Thoracic aorta (tissue), 2 donors: ENCODE data around the gene DAB2IP. TPM values are rescaled to one million over a fixed set of nuclear protein-coding genes. Genes with fewer than 3 reads are reported as not detected.
A peak's percentile ranks its signal among the peaks of the same experiment; 100 is the strongest.

ENCODE experiments used
- ATAC-seq: fragments of 150-250 bp; one replicate; pipeline ENCODE4 v1.8.0; 2017; ENCODE audit warnings: low read depth; ENCODE audit not compliant: insufficient number of reproducible peaks, low FRiP score
- DNase-seq: peaks from one replicate; pipeline ENCODE4 v3.0.0-alpha.2; 2020; ENCODE audit warnings: low spot score
- H3K27ac ChIP-seq, 2 donors: fragments of 200-600 bp; sonication (generic); 1 replicate in 1 of 2; 2 replicates in 1 of 2; pipeline ENCODE4 v1.5.1; 2016; ENCODE audit warnings: mild to moderate bottlenecking in 2 of 2, moderate library complexity in 2 of 2
- H3K27me3 ChIP-seq: fragments of 200-600 bp; sonication (generic); replicated peaks from 2 replicates; pipeline ENCODE4 v1.6.0; 2016; ENCODE audit warnings: mild to moderate bottlenecking; ENCODE audit not compliant: insufficient read depth
- H3K36me3 ChIP-seq: fragments of 200-600 bp; sonication (generic); one replicate; pipeline ENCODE4 v1.5.1; 2016
- H3K4me1 ChIP-seq, 2 donors: fragments of 200-600 bp; sonication (generic); 1 replicate in 1 of 2; 2 replicates in 1 of 2; pipeline versions ENCODE4 v1.5.1 to v1.6.0; 2016; ENCODE audit warnings: low read depth in 2 of 2, mild to moderate bottlenecking in 1 of 2; ENCODE audit not compliant: control insufficient read depth in 1 of 2
- H3K4me3 ChIP-seq: fragments of 200-600 bp; sonication (generic); 2 replicates; pipeline ENCODE4 v1.5.1; 2016; ENCODE audit warnings: mild to moderate bottlenecking
- H3K9me3 ChIP-seq: fragments of 200-600 bp; sonication (generic); 2 replicates; pipeline ENCODE4 v1.5.1; 2016
- total RNA-seq, 2 donors: library from RNA; depleted of rRNA; stranded (reverse); fragments of >200 nt; gene quantifications; one replicate each; pipeline versions ENCODE4 v1.1.0 to v1.2.3, GENCODE V29; 2016
- TF ChIP-seq, protein P1 (sequence below): fragments of 200-600 bp; sonication (generic); IDR thresholded peaks from one replicate; pipeline ENCODE4 v1.5.1; 2019; ENCODE audit warnings: antibody characterized with exemption

Gene DAB2IP
- total RNA-seq, 2 donors from 2014 or later = 87.4 to 104 TPM

DNA sequence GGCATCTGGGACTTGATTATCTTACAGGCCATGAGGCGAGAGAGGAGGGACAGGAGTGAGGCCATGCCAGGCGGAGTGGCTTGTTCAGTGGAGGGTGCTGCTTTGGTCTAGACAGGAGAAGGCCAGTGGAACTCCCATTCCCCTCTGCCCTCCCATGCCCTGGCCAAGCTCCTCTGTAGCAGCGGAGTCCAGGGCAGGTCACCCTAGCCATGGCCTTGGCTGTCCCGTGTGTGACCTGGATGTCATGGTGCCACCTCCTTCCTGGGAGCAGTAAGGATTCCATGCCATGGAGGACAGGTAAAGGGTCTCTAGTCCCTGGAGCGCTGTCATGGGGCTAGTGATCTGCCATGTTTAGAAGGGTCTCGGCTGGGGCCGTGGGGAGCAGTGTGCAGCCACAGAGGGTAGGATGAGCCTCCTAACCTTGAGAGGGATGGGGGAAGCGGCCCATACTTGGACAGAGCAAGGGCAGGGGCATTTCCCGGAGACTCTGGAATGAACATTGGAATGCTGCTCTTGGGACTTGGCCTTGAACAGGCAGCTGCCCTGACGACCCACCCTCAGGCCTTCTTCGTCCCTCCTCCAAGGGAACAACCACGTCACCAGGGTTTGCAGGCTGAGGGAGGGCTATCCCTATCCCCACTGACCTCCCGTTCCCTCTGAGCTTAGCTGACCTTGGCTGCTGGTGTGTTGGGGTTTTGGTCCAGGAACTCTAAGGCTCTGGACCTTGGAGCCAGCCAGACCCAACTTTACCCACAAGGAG lies 100.4 kb downstream of the DAB2IP start:
- Histone ChIP-seq H3K4me1 (peaks cover 71 to 100% of the 10 kb centered on the region in 2 donors), H3K27ac (peak overlapping the region; percentile 83 to 94)
- DNase-seq = no peak

GRCh38 chr9:121752929-121753328 lies 101.5 kb downstream of the DAB2IP start:
- no peak for ATAC-seq
- Histone ChIP-seq H3K4me3 (no peak overlapping the region), H3K27me3 (no peaks in the 10 kb centered on the region), H3K36me3 (peaks cover 5% of the 10 kb centered on the region), H3K27ac (peak overlapping the region; percentile 83 to 94), H3K4me1 (peaks cover 74 to 99% of the 10 kb centered on the region in 2 donors), H3K9me3 (no peaks in the 10 kb centered on the region)
- DNase-seq = no peak
- TF ChIP-seq, protein P1, sequence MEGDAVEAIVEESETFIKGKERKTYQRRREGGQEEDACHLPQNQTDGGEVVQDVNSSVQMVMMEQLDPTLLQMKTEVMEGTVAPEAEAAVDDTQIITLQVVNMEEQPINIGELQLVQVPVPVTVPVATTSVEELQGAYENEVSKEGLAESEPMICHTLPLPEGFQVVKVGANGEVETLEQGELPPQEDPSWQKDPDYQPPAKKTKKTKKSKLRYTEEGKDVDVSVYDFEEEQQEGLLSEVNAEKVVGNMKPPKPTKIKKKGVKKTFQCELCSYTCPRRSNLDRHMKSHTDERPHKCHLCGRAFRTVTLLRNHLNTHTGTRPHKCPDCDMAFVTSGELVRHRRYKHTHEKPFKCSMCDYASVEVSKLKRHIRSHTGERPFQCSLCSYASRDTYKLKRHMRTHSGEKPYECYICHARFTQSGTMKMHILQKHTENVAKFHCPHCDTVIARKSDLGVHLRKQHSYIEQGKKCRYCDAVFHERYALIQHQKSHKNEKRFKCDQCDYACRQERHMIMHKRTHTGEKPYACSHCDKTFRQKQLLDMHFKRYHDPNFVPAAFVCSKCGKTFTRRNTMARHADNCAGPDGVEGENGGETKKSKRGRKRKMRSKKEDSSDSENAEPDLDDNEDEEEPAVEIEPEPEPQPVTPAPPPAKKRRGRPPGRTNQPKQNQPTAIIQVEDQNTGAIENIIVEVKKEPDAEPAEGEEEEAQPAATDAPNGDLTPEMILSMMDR = no peak

More for the DNA sequence above, 100.4 kb downstream of the DAB2IP start:
- Histone ChIP-seq H3K27me3 (no peaks in the 10 kb centered on the region), H3K4me3 (peak overlapping the region; percentile 16), H3K9me3 (no peaks in the 10 kb centered on the region), H3K36me3 (no peaks in the 10 kb centered on the region)
- peak; percentile 62 for ATAC-seq
- TF ChIP-seq, protein P1 = no peak

GRCh38 chr9:121753802-121754654 lies 102.6 kb downstream of the DAB2IP start:
- H3K4me3 ChIP-seq = no peak overlapping the region
- DNase-seq (no peak), ATAC-seq (no peak)
- H3K36me3 ChIP-seq = peaks cover 13% of the 10 kb centered on the region
- H3K27ac ChIP-seq = peak overlapping the region; percentile 83 to 94
- no peaks in the 10 kb centered on the region for H3K9me3 ChIP-seq
- TF ChIP-seq, protein P1 = no peak
- peaks cover 66 to 88% of the 10 kb centered on the region in 2 donors for H3K4me1 ChIP-seq
- no peaks in the 10 kb centered on the region for H3K27me3 ChIP-seq

DNA sequence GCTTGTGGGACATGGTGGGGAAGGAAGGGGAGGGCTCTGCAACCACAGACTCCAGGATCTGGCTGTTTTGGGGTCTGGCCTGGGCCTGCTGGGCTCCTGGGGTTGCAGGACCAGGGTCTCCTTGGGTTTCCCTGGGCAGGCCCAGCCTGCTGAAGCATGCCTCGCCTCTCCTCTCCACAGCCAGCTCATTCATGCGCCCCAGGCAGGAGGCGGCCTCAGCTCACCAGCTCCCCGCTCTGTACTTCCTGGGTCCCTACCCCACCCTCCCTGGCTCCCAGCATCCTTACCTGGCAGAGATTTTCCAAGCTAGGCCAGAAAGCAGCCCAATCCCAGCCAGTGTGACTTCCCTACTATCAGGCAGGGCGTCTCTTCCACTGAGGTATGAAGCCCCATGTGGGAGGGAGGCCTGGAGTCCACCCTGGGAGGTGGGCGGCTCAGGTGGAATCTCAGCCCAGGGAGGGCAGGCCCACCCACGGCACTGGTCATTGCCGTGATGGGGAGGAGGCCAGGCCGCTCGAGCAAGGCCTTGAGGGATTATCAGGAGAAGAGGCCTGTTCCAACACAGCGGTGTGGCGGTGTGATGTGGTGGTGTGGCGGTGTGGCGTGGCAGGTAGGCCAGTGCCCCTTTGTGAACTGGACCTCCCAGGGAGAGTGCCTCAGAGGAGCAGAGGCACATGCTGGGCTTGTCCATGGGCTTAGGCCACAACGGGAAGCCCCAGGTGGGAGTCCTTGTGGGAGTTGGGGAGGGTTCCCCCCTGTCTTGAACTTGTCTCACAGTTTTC lies 103.4 kb downstream of the DAB2IP start:
- H3K27ac ChIP-seq = peak overlapping the region; percentile 83 to 94
- TF ChIP-seq, protein P1 = no peak
- no peak overlapping the region for H3K4me3 ChIP-seq
- DNase-seq (no peak), ATAC-seq (no peak)
- H3K9me3 ChIP-seq = no peaks in the 10 kb centered on the region
- peaks cover 59 to 80% of the 10 kb centered on the region in 2 donors for H3K4me1 ChIP-seq
- H3K27me3 ChIP-seq = no peaks in the 10 kb centered on the region
- peaks cover 21% of the 10 kb centered on the region for H3K36me3 ChIP-seq
